Activated CD8-positive, alpha-beta memory T cell treated with anti-CD3 and anti-CD28 coated beads, Interleukin-2, amount 50 U/mL, for 1 hour (primary cell): ENCODE measurements around the gene RPEL1.
"Not testable (repeated sequence)": the region's sequence is repeated elsewhere in the genome, so short reads cannot be mapped to it uniquely, and the experiment has no call there.

Experiments
- DNase-seq: peaks from one replicate; pipeline ENCODE4 v3.0.0-alpha.2; 2020; ENCODE audit errors: extremely low read depth

The RPEL1 gene

DNA sequence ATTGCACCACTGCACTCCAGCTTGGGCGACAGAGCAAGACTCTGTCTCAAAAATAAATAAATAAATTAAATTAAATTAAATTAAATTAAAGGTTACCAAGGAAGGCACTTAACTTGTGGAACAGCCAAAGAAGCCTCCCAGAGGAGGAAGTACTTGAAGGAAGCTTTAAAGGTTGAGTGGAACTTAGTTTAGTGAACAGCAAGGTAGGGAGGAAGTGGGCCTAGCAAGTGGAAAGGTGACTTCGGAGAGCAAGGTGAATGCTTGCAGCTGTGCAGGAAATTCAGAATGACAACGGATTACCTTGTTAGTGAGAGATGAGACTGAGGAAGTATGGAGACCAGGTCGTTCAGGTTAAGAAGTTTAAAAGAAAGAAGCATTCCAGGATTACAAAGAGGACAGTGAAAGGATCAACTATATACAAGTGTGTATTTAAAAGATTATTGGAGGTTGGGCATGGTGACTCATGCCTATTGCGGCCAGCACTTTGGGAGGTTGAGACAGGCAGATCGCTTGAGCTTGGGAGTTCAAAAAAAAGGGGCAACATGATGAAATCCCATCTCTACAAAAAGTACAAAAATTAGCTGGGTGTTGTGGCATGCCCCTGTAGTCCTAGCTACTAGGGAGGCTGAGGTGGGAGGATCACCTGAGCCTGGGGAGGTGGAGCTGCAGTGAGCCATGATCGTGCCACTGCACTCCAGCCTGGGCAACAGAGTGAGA is 12.8 kb upstream of the RPEL1 start:
- no peak for DNase-seq

GRCh38 chr10:103235775-103236174 is 9.9 kb upstream of the RPEL1 start:
- DNase-seq = no peak

- no peak for DNase-seq
These were observed 7.0 kb upstream of the RPEL1 start for GRCh38 chr10:103238506-103239252.

- DNase-seq = no peak
These were observed 4.2 kb upstream of the RPEL1 start for GRCh38 chr10:103241262-103242011.

- peak; percentile 16 for DNase-seq
These were observed 918 bp upstream of the RPEL1 start for GRCh38 chr10:103244666-103245271.

GRCh38 chr10:103246324-103246723 is 637 bp downstream of the RPEL1 start:
- no peak for DNase-seq

DNA sequence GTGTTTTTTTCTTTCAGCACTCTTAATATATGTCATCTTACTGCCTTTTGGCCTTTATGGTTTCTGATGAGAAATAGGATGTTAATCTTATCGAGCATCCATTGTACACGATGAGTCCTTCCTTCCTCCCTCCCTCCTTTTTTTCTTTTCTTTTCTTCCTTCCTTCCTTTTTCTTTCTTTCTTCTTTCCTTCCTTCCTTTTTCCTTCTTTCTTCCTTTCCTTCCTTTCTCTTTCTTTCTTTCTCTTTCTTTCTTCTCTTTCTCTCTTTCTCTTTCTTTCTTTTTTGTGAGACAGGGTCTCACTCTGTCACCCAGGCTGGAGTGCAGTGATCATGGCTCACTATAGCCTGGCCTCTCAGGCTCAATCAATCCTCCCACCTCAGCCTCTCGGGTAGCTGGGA is 8.4 kb downstream of the RPEL1 start:
- DNase-seq = no peak

DNA sequence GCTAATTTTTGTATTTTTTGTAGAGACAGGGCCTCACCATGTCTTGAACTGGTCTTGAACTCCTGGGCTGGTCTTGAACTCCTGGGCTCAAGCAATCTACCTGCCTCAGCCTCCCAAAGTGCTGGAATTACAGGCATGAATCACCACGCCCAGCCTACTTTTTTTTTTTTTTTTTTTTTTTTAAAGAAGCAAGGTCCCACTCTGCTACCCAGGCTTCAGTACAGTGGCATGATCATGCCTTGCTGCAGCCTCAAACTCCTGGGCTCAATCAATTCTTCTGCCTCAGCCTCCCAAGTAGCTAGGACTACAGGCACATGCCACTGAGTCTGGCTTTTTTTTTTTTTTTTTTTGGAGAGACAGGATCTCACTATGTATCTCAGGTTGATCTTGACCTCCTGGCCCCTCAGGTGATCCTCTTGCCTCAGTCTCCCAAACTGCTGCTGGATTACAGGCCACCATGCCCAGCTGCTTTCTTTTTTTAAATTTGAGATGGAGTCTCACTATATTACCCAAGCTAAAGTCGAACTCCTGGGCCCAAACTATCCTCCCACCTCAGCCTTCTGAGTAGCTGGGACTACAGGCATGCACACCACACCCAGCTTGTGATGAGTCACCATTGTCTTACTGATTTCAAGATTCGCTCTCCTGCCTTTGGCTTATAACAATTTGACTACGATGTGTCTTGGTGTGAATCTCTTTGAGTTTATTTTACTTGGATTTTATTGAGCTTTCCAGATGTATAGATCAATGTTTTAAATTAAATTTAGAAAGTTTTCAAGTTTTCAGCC is 9.0 kb downstream of the RPEL1 start:
- DNase-seq = no peak

- no peak for DNase-seq
These were observed 10.9 kb downstream of the RPEL1 start for GRCh38 chr10:103256613-103257012.

- DNase-seq = no peak
These were observed 12.1 kb downstream of the RPEL1 start for GRCh38 chr10:103257812-103258211.

- DNase-seq = not testable (repeated sequence)
These were observed 13.2 kb downstream of the RPEL1 start for GRCh38 chr10:103258928-103259327.

- DNase-seq = no peak
These were observed 14.3 kb downstream of the RPEL1 start for GRCh38 chr10:103259989-103260388.

- DNase-seq = no peak
These were observed 16.5 kb downstream of the RPEL1 start for GRCh38 chr10:103262229-103262628.

- DNase-seq = no peak
These were observed 20.1 kb downstream of the RPEL1 start for GRCh38 chr10:103265717-103266329.

GRCh38 chr10:103273041-103273441 is 27.4 kb downstream of the RPEL1 start:
- DNase-seq = no peak

GRCh38 chr10:103276251-103276895 is 30.7 kb downstream of the RPEL1 start:
- no peak for DNase-seq

DNA sequence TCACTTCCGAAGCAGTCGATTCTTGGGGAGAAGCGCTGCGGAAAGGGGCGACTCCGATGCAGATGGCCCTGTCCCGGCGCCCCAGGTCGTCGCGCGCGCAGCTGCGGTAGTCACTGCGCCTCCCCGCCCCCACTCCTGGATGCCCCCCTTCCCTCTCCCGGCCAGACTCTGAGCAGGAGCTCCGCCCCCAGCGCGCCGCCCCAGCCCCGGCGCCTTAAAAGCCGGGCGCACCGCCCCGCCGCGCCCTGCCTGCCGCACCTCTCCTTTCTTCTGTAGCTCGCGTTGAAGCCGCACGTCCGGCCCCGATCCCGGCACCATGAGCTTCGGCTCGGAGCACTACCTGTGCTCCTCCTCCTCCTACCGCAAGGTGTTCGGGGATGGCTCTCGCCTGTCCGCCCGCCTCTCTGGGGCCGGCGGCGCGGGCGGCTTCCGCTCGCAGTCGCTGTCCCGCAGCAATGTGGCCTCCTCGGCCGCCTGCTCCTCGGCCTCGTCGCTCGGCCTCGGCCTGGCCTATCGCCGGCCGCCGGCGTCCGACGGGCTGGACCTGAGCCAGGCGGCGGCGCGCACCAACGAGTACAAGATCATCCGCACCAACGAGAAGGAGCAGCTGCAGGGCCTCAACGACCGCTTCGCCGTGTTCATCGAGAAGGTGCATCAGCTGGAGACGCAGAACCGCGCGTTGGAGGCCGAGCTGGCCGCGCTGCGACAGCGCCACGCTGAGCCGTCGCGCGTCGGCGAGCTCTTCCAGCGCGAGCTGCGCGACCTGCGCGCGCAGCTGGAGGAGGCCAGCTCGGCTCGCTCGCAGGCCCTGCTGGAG is 31.4 kb downstream of the RPEL1 start, which contains the start of gene INA:
TSS of gene INA (plus strand) at position 243 of the 817 bp plus-strand sequence. CDS start at position 317, 74 bp downstream.
- DNase-seq = no peak

GRCh38 chr10:103277713-103278536 is 32.2 kb downstream of the RPEL1 start:
- no peak for DNase-seq

- DNase-seq = no peak
These were observed 32.8 kb downstream of the RPEL1 start for GRCh38 chr10:103278537-103278823.
